ENCODE data around the gene COG7.
"Not testable (repeated sequence)": the region's sequence is repeated elsewhere in the genome, so short reads cannot be mapped to it uniquely, and the experiment has no call there.

COG7 gene

GRCh38 chr16:23381702-23382101, 71.3 kb downstream of the COG7 start:
- DNase-seq, result not testable (repeated sequence)

GRCh38 chr16:23380501-23380951, 72.5 kb downstream of the COG7 start:
- no peak for DNase-seq

GRCh38 chr16:23379707-23380106, 73.3 kb downstream of the COG7 start:
- DNase-seq, result no peak

- DNase-seq, result no peak
Measured at GRCh38 chr16:23378921-23379320, 74.1 kb downstream of the COG7 start.

- no peak for DNase-seq
Measured at GRCh38 chr16:23378256-23378655, 74.7 kb downstream of the COG7 start.

- no peak for DNase-seq
Measured at GRCh38 chr16:23377071-23377931, 75.7 kb downstream of the COG7 start.

GRCh38 chr16:23375643-23376042, 77.3 kb downstream of the COG7 start:
- DNase-seq, result no peak

- no peak for DNase-seq
Measured at GRCh38 chr16:23374721-23375510, 78.1 kb downstream of the COG7 start.

- DNase-seq, result no peak
Measured at GRCh38 chr16:23373436-23374219, 79.4 kb downstream of the COG7 start.

GRCh38 chr16:23371368-23371767, 81.6 kb downstream of the COG7 start:
- no peak for DNase-seq

GRCh38 chr16:23369416-23369815, 83.6 kb downstream of the COG7 start:
- no peak for DNase-seq

- no peak for DNase-seq
Measured at GRCh38 chr16:23368469-23368868, 84.5 kb downstream of the COG7 start.

- no peak for DNase-seq
Measured at GRCh38 chr16:23367988-23368387, 85.0 kb downstream of the COG7 start.

- DNase-seq, result no peak
Measured at GRCh38 chr16:23367564-23367963, 85.4 kb downstream of the COG7 start.

GRCh38 chr16:23366341-23366740, 86.6 kb downstream of the COG7 start:
- not testable (repeated sequence) for DNase-seq

- no peak for DNase-seq
Measured at GRCh38 chr16:23365602-23366240, 87.3 kb downstream of the COG7 start.

GRCh38 chr16:23362460-23363317, 90.3 kb downstream of the COG7 start:
- no peak for DNase-seq

GRCh38 chr16:23359092-23359760, 93.8 kb downstream of the COG7 start:
- no peak for DNase-seq

GRCh38 chr16:23357761-23358290, 95.2 kb downstream of the COG7 start:
- DNase-seq, result no peak

GRCh38 chr16:23356941-23357340, 96.0 kb downstream of the COG7 start:
- DNase-seq, result no peak

All from CD4-positive, alpha-beta T cell treated with Interleukin-17A for 1 hour (primary cell).